Measurements from ENCODE around the gene UBXN6. TPM values are rescaled to one million over a fixed set of nuclear protein-coding genes. Genes with fewer than 3 reads are reported as not detected.

UBXN6 gene
- total RNA-seq, 4 donors from 2014 or later: 93.8 to 230 (median 114) TPM

DNA sequence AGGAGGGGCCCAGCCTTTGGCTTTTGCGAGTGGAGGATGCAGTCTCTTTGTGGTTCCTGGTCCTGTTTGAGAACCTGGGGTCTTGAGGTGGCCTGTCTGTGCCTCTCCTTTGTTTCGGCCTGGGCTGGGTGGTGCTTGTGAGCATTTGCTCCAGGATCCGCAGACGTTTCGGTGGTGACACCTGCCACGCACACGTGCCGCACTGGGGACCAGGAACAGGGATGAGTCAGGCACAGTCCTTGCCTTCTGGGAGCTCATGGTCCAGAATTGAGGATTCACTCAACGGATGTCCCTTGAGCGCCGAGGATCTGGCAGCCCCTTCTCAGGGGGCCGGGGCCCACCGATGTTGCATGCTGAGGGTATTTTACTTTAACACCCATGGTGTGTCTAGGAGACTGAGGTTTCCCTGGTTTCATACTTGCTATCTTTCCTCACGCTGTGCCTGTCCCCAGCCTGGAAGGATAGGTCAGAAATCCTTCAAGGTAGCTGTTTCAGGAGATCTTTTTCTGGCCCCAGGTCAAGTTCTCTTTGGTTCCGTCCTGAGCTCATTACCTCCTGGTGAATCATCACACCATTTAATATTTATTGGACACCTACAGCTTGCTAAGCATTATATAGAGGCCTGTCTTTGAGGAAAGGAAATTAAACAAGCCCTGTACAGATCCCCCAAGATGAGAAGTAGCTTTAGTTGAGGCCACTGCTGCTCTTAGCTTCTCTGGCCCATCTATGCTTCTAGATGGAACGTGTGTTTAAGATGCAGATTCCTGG, 19.6 kb upstream of the UBXN6 start:
- H3K9me3 ChIP-seq: no peaks in the 10 kb centered on the region
- H3K27ac ChIP-seq: no peak overlapping the region
- peaks cover 11 to 14% of the 10 kb centered on the region in 2 donors for H3K4me1 ChIP-seq
- DNase-seq (no peak), ATAC-seq (no peak)
- H3K36me3 ChIP-seq: peaks cover 0 to 17% of the 10 kb centered on the region in 2 donors
- H3K4me3 ChIP-seq: no peak overlapping the region
- H3K27me3 ChIP-seq: no peaks in the 10 kb centered on the region
- in situ Hi-C loops (cut with MboI; ENCODE audit: low sequenced_read_pairs in 4 of 4) (no loop called here), intact Hi-C loops (cut with DNase I; ENCODE audit: low total_unique reads) (no loop called here)
- TF ChIP-seq, protein P1, sequence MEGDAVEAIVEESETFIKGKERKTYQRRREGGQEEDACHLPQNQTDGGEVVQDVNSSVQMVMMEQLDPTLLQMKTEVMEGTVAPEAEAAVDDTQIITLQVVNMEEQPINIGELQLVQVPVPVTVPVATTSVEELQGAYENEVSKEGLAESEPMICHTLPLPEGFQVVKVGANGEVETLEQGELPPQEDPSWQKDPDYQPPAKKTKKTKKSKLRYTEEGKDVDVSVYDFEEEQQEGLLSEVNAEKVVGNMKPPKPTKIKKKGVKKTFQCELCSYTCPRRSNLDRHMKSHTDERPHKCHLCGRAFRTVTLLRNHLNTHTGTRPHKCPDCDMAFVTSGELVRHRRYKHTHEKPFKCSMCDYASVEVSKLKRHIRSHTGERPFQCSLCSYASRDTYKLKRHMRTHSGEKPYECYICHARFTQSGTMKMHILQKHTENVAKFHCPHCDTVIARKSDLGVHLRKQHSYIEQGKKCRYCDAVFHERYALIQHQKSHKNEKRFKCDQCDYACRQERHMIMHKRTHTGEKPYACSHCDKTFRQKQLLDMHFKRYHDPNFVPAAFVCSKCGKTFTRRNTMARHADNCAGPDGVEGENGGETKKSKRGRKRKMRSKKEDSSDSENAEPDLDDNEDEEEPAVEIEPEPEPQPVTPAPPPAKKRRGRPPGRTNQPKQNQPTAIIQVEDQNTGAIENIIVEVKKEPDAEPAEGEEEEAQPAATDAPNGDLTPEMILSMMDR (IDR thresholded peaks at IDR 0.05 in 4 of 5, conservative IDR thresholded peaks at IDR 0.05 in 1 of 5): no peak
- no peak for TF ChIP-seq POLR2A (IDR thresholded peaks at IDR 0.05)

DNA sequence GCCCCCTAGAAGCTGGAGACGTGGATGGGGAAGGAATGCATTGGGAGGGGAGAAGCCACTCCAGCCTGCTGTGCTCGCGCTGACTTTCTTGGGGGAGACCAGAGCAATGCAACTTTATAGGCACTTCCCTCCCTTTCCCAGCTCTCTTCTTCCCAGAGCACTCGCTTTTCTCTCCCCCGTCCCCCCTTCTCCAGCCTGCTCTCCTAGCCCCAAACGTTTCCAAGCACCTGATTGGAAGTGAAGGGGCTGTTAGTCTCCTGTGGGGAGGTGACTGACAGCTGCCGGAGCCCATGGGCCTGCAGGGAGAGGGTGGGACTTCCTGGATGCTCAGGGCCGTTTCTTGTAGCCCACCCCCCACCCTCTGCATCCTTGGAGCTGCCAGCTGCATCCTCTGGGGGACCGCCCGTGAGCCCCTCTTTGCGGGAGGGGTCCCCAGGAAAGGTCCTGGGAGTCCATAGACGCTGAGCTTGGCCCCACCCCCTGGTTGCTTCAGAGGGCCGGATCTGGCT, 17.0 kb upstream of the UBXN6 start:
- no peak overlapping the region for H3K4me3 ChIP-seq
- in situ Hi-C loops (cut with MboI; ENCODE audit: low sequenced_read_pairs in 4 of 4): no loop called here

DNA sequence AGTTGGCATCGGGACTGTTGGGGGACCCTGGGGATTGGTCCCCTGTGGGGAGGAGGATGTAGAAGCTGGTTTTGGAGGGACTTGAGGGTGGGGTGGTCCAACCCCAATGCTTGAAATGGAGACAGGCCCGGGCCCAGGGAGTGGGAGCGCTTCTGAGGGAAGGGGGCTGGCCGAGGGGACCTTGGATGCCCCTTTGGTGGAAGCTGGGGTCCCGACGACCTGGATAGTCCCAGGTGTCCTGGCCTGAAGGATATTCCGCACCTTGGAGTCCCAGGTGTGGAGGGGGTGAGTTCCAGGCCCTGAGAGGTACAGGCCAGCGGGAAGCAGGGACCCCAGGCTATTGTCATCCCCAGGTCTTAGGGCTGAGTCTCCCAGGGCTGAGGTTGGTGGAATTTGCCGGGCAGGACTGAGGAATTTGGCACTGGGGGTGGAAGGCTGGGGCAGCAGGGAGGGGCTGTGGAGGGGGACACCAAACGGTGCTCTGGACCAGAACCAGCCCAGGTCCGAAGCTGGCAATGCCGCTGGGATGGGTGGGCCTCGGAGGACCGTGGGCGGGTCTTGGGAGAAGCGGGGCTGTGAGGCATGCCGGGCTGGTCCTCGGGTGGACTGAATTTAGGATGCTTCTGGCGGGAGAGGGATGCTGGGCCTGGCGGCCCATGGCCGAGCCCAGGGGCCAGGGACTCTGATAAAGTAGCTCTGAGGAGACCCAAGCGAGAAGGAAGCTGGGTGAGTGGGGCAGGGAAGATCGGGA, 16.3 kb upstream of the UBXN6 start:
- peaks cover 0 to 17% of the 10 kb centered on the region in 2 donors for H3K36me3 ChIP-seq
- no peak for DNase-seq
- TF ChIP-seq, protein P1 (IDR thresholded peaks at IDR 0.05 in 4 of 5, conservative IDR thresholded peaks at IDR 0.05 in 1 of 5): no peak
- no peak for TF ChIP-seq POLR2A (IDR thresholded peaks at IDR 0.05)
- H3K27ac ChIP-seq: peak overlapping the region in 2 of 4 donors; percentile 31 to 82
- intact Hi-C loops (cut with DNase I; ENCODE audit: low total_unique reads): no loop called here
- in situ Hi-C loops (cut with MboI; ENCODE audit: low sequenced_read_pairs in 4 of 4): no loop called here
- H3K27me3 ChIP-seq: no peaks in the 10 kb centered on the region
- H3K4me3 ChIP-seq: peak overlapping the region in 1 of 4 donors; percentile 78
- no peaks in the 10 kb centered on the region for H3K9me3 ChIP-seq
- ATAC-seq: no peak
- H3K4me1 ChIP-seq: peaks cover 16 to 18% of the 10 kb centered on the region in 2 donors

More for the DNA sequence above, 17.0 kb upstream of the UBXN6 start:
- ATAC-seq: no peak
- no peaks in the 10 kb centered on the region for H3K27me3 ChIP-seq
- DNase-seq: no peak
- no peaks in the 10 kb centered on the region for H3K9me3 ChIP-seq
- intact Hi-C loops (cut with DNase I; ENCODE audit: low total_unique reads): no loop called here
- H3K27ac ChIP-seq: peak overlapping the region in 1 of 4 donors; percentile 82
- TF ChIP-seq, protein P1 (IDR thresholded peaks at IDR 0.05 in 4 of 5, conservative IDR thresholded peaks at IDR 0.05 in 1 of 5): no peak
- TF ChIP-seq POLR2A (IDR thresholded peaks at IDR 0.05): no peak
- peaks cover 0 to 17% of the 10 kb centered on the region in 2 donors for H3K36me3 ChIP-seq
- H3K4me1 ChIP-seq: peaks cover 16 to 18% of the 10 kb centered on the region in 2 donors

DNA sequence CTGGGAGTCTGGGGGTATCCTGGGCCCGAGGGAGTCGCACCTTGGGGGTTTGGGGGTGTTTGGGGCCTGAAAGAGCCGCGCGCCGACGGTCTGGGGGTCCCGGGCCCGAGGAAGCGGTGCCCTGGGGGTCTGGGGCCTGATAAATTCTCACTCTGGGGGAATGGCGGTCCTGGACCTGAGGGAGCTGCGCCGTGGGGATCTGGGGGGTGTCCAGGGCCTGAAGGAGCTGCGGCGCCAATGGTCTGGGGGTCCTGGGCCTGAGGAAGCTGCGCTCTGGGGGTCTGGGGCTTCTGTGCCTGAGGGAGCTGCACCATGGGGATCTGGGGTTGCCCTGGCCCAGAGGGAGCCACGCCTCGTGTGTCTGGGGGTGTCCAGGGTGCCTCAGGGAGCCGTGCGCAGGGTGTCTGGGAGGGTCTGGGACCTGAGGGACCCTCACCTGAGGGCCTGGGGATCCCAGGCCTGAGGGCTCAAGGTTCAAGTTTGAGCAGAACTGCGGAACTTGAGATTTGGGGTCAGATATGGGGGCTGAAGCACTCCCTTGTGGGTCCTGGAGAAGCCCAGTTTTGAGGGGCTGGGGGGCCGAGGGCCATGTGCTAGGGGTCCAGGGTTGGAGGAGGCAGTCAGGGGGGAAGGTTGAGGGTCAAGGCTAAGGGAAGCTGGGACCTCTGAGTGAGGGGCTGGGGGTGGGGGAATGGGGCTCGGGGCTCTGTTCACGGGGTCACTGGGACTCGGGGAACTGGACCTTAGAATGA, 15.6 kb upstream of the UBXN6 start:
- Histone ChIP-seq H3K4me3 (peak overlapping the region; percentile 68 to 85 (median 77)), H3K36me3 (peaks cover 0 to 12% of the 10 kb centered on the region in 2 donors), H3K27me3 (no peaks in the 10 kb centered on the region), H3K27ac (peak overlapping the region; percentile 72 to 95 (median 78)), H3K9me3 (no peaks in the 10 kb centered on the region), H3K4me1 (peaks cover 16 to 18% of the 10 kb centered on the region in 2 donors)
- in situ Hi-C loops (cut with MboI; ENCODE audit: low sequenced_read_pairs in 4 of 4): no loop called here
- ATAC-seq (no peak), DNase-seq (no peak)
- intact Hi-C loops (cut with DNase I; ENCODE audit: low total_unique reads): no loop called here
- TF ChIP-seq, protein P1 (IDR thresholded peaks at IDR 0.05 in 4 of 5, conservative IDR thresholded peaks at IDR 0.05 in 1 of 5): no peak
- no peak for TF ChIP-seq POLR2A (IDR thresholded peaks at IDR 0.05)

All from gastrocnemius medialis (tissue), 4 donors.